ENCODE measurements around the gene POLL. TPM values are rescaled to one million over a fixed set of nuclear protein-coding genes. Genes with fewer than 3 reads are reported as not detected.

The POLL gene
- polyA plus RNA-seq, 1 donor (not counting 4 experiments of a cell fraction or from before 2014, with no cell fraction given), result 11.9 TPM

DNA sequence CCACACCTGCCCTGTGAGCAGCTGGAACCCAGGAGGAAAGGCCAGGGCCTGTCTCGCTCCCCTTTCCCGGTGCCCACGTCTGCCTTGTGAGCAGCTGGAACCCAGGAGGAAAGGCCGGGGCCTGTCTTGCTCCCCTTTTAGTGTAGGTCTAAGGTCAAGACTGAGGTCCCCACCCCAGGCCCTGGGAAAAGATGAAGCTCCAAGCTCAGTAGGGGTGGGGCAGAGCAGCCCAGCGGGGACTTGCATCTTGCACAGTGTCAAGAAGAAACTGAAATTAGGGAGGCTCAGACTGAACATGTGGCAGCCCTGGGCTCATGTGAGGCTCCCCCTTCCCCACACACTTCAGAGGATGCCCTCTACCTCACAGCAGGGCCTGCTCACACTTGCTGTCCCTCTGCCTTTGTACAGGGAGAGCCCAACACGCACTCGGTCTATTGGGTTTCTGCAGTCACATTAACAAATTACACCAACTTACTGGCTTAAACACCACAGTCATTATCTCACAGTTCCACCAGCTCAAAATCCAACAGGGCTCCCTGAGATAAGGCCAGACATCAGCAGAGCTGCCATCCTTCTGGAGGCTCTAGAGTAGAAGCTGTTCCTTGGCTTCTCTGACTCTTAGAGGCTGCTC lies 12.4 kb downstream of the POLL start:
- no peak overlapping the region for H3K4me3 ChIP-seq (ENCODE audit: control insufficient read depth in 2 of 3, extremely low read depth in 1 of 3, insufficient read depth in 2 of 3, low read depth in 1 of 3, low read length in 3 of 3)
- no peak for TF ChIP-seq EZH2 (IDR thresholded peaks at IDR 0.05; ENCODE audit: low read length)
- TF ChIP-seq, protein P1, sequence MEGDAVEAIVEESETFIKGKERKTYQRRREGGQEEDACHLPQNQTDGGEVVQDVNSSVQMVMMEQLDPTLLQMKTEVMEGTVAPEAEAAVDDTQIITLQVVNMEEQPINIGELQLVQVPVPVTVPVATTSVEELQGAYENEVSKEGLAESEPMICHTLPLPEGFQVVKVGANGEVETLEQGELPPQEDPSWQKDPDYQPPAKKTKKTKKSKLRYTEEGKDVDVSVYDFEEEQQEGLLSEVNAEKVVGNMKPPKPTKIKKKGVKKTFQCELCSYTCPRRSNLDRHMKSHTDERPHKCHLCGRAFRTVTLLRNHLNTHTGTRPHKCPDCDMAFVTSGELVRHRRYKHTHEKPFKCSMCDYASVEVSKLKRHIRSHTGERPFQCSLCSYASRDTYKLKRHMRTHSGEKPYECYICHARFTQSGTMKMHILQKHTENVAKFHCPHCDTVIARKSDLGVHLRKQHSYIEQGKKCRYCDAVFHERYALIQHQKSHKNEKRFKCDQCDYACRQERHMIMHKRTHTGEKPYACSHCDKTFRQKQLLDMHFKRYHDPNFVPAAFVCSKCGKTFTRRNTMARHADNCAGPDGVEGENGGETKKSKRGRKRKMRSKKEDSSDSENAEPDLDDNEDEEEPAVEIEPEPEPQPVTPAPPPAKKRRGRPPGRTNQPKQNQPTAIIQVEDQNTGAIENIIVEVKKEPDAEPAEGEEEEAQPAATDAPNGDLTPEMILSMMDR (optimal IDR thresholded peaks at IDR 0.05 in 1 of 3, IDR thresholded peaks at IDR 0.05 in 1 of 3, conservative IDR thresholded peaks at IDR 0.05 in 1 of 3; ENCODE audit: extremely low read depth in 1 of 3, insufficient read depth in 2 of 3, low read length in 3 of 3), result no peak
- no peak overlapping the region for H3K27ac ChIP-seq (ENCODE audit: control insufficient read depth, insufficient read depth, low read length)
- no peak overlapping the region for H2AFZ ChIP-seq (ENCODE audit: control insufficient read depth, low read length)
- peaks cover 4 to 10% of the 10 kb centered on the region in 2 experiments for H3K36me3 ChIP-seq (ENCODE audit: control insufficient read depth in 2 of 2, extremely low read depth in 1 of 2, insufficient read depth in 2 of 2, low read length in 2 of 2)
- no peaks in the 10 kb centered on the region for H3K9me1 ChIP-seq (ENCODE audit: control insufficient read depth, extremely low read depth, insufficient read depth, low read length)
- no peak overlapping the region for H3K4me2 ChIP-seq (ENCODE audit: control insufficient read depth, extremely low read depth, insufficient read depth, low read depth, low read length)
- no peaks in the 10 kb centered on the region for H3K9me3 ChIP-seq (ENCODE audit: control insufficient read depth, low read depth, low read length)
- H3K4me1 ChIP-seq (ENCODE audit: control insufficient read depth, extremely low read depth, insufficient read depth, low read length), result no peaks in the 10 kb centered on the region
- no peaks in the 10 kb centered on the region for H3K79me2 ChIP-seq (ENCODE audit: control insufficient read depth, insufficient read depth, low read length)
- DNase-seq (ENCODE audit: low read depth, low spot score), result no peak
- H3K9ac ChIP-seq (ENCODE audit: control insufficient read depth, extremely low read depth, insufficient read depth, low read length), result no peak overlapping the region
- H4K20me1 ChIP-seq (ENCODE audit: control insufficient read depth, extremely low read depth, insufficient read depth, low read length), result no peaks in the 10 kb centered on the region
- peaks cover 4% of the 10 kb centered on the region for H3K27me3 ChIP-seq (ENCODE audit: control insufficient read depth, extremely low read depth, insufficient read depth, low read length)
- no peak for FAIRE-seq
- dilution Hi-C loops (cut with MboI; ENCODE audit: extremely low pct_ligation_motif_present, low sequenced_read_pairs), result no loop called here

DNA sequence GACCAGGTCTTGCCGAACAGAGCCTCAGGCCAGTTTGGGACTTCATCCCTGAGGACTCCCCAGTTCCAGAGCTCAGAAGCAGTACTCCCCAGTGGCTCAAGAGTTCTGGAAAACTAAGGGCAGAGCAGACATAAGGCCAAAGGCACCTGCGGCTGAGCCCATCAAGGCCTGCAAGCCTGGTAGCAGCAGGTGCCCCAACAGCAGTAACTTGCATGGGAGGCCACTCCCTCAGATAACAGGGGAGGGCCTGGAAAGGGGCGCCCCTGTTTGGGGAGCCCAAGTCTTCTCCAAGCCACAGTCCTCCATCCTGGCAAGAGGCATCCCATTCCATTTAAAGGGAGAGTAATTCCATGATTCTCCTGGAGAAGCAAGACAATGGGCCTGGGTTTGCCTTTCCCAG lies 13.0 kb downstream of the POLL start:
- Histone ChIP-seq H3K9me1 (ENCODE audit: control insufficient read depth, extremely low read depth, insufficient read depth, low read length) (no peaks in the 10 kb centered on the region), H3K79me2 (ENCODE audit: control insufficient read depth, insufficient read depth, low read length) (no peaks in the 10 kb centered on the region), H3K27ac (ENCODE audit: control insufficient read depth, insufficient read depth, low read length) (no peak overlapping the region), H2AFZ (ENCODE audit: control insufficient read depth, low read length) (no peak overlapping the region), H3K4me1 (ENCODE audit: control insufficient read depth, extremely low read depth, insufficient read depth, low read length) (peaks cover 3% of the 10 kb centered on the region), H3K4me2 (ENCODE audit: control insufficient read depth, extremely low read depth, insufficient read depth, low read depth, low read length) (no peak overlapping the region), H4K20me1 (ENCODE audit: control insufficient read depth, extremely low read depth, insufficient read depth, low read length) (no peaks in the 10 kb centered on the region), H3K36me3 (ENCODE audit: control insufficient read depth in 2 of 2, extremely low read depth in 1 of 2, insufficient read depth in 2 of 2, low read length in 2 of 2) (peaks cover under 1 to 9% of the 10 kb centered on the region in 2 experiments), H3K27me3 (ENCODE audit: control insufficient read depth, extremely low read depth, insufficient read depth, low read length) (peaks cover 4% of the 10 kb centered on the region), H3K9ac (ENCODE audit: control insufficient read depth, extremely low read depth, insufficient read depth, low read length) (no peak overlapping the region), H3K4me3 (ENCODE audit: control insufficient read depth in 2 of 3, extremely low read depth in 1 of 3, insufficient read depth in 2 of 3, low read depth in 1 of 3, low read length in 3 of 3) (no peak overlapping the region), H3K9me3 (ENCODE audit: control insufficient read depth, low read depth, low read length) (no peaks in the 10 kb centered on the region)
- TF ChIP-seq EZH2 (IDR thresholded peaks at IDR 0.05; ENCODE audit: low read length), result no peak
- TF ChIP-seq, protein P1 (optimal IDR thresholded peaks at IDR 0.05 in 1 of 3, IDR thresholded peaks at IDR 0.05 in 1 of 3, conservative IDR thresholded peaks at IDR 0.05 in 1 of 3; ENCODE audit: extremely low read depth in 1 of 3, insufficient read depth in 2 of 3, low read length in 3 of 3), result no peak
- DNase-seq (ENCODE audit: low read depth, low spot score) (no peak), FAIRE-seq (no peak)
- dilution Hi-C loops (cut with MboI; ENCODE audit: extremely low pct_ligation_motif_present, low sequenced_read_pairs), result no loop called here

All from keratinocyte (primary cell).